Ovary (tissue), 9 donors: ENCODE results near the gene FAR2. TPM values are rescaled to one million over a fixed set of nuclear protein-coding genes. Genes with fewer than 3 reads are reported as not detected.

ENCODE experiments used
- DNase-seq, 5 donors: peaks; one replicate each; pipeline ENCODE4 v3.0.0-alpha.2; 2019 to 2020
- H3K27ac ChIP-seq, 2 donors: fragments of 200-600 bp; one replicate each; pipeline versions ENCODE4 v1.5.1 to v1.8.0; 2019 to 2022
- H3K27me3 ChIP-seq: fragments of 200-600 bp; one replicate; pipeline ENCODE4 v1.8.0; 2022
- H3K36me3 ChIP-seq: fragments of 200-600 bp; sonication (generic); one replicate; pipeline ENCODE4 v1.5.1; 2019
- H3K4me1 ChIP-seq: one replicate; pipeline ENCODE4 v1.8.1; 2013; ENCODE audit warnings: mild to moderate bottlenecking, moderate library complexity; ENCODE audit not compliant: insufficient read depth
- H3K4me3 ChIP-seq: fragments of 200-600 bp; sonication (generic); one replicate; pipeline ENCODE4 v1.5.1; 2017
- H3K9me3 ChIP-seq, 2 donors: fragments of 200-600 bp in 1 of 2; sonication (generic) in 1 of 2; one replicate each; pipeline versions ENCODE4 v1.5.1 to v1.8.1; 2013 to 2019; ENCODE audit warnings: mild to moderate bottlenecking in 1 of 2, moderate library complexity in 1 of 2
- EP300 ChIP-seq: sonication (generic); formaldehyde crosslinking; IDR thresholded peaks from one replicate; pipeline ENCODE4 v1.6.1; 2017; ENCODE audit warnings: antibody characterized with exemption
- POLR2A ChIP-seq: fragments of 450-650 bp; IDR thresholded peaks from one replicate; pipeline ENCODE4 v1.6.1; 2017; ENCODE audit warnings: antibody characterized with exemption, mild to moderate bottlenecking, moderate library complexity
- WGBS, 3 donors: extraction: QIAGEN DNeasy Blood & Tissue Kit in 1 of 3; methylation state at CpG; one replicate each; pipeline versions ENCODE4 v1.1.5 to v1.1.7; 2013 to 2017; 5-methylcytosine and 5-hydroxymethylcytosine counted together
- intact Hi-C, 4 donors: fragments of 100-400 bp; cut with DNase I; formaldehyde crosslinking; loops; one replicate each; pipeline versions ENCODE4 v1.11.0 to v1.15.1; 2022 to 2023
- polyA plus RNA-seq, 2 donors: library from polyadenylated mRNA; stranded (reverse); fragments of 200-250 nt in 1 of 2; fragments of 350-450 nt in 1 of 2; fragmentation: Illumina TruSeq in 1 of 2; extraction: RNeasy Lipid Tissue Mini Kit (QIAGEN cat#74804) in 1 of 2; gene quantifications; one replicate each; pipeline ENCODE4 v1.2.3, GENCODE V29; 2013 to 2014
- total RNA-seq, 7 donors: library from RNA; depleted of rRNA in 2 of 7; stranded (reverse); fragments of >200 nt in 2 of 7; fragmentation: NEBNext Ultra II Directional in 3 of 7; extraction: Animal tissue kit (Norgen Biotek cat#: 25700) in 3 of 7; gene quantifications; one replicate each; pipeline versions ENCODE4 v1.1.0 to v1.2.4, GENCODE V29; 2016 to 2023
- TF ChIP-seq, protein P1 (sequence below), 3 donors: fragments of 450-650 bp in 2 of 3; fragments of 200-600 bp in 1 of 3; IDR thresholded peaks; one replicate each; pipeline versions ENCODE4 v1.5.1 to v1.8.0; 2016 to 2022; ENCODE audit warnings: antibody characterized with exemption in 3 of 3, mild to moderate bottlenecking in 1 of 3
- donor health status: DM: no; HTN: no; CAD: no; lungs with moderate emphysema.
- donor health status: DM: no; HTN: no; CAD: no.
- donor health status: Bipolar disorder and iron deficiency.
- donor health status: DM: yes; HTN: yes; CAD: no.
- donor health status: DM: no; HTN: no; CAD: no.
- donor health status: DM: yes; HTN: yes; CAD: no.

The FAR2 gene
- total and polyA plus RNA-seq, 9 donors, result 0.41 to 5.3 (median 1.5) TPM

GRCh38 chr12:29149691-29150281 is 708 bp downstream of the FAR2 start:
- TF ChIP-seq EP300, result no peak
- TF ChIP-seq, protein P1, sequence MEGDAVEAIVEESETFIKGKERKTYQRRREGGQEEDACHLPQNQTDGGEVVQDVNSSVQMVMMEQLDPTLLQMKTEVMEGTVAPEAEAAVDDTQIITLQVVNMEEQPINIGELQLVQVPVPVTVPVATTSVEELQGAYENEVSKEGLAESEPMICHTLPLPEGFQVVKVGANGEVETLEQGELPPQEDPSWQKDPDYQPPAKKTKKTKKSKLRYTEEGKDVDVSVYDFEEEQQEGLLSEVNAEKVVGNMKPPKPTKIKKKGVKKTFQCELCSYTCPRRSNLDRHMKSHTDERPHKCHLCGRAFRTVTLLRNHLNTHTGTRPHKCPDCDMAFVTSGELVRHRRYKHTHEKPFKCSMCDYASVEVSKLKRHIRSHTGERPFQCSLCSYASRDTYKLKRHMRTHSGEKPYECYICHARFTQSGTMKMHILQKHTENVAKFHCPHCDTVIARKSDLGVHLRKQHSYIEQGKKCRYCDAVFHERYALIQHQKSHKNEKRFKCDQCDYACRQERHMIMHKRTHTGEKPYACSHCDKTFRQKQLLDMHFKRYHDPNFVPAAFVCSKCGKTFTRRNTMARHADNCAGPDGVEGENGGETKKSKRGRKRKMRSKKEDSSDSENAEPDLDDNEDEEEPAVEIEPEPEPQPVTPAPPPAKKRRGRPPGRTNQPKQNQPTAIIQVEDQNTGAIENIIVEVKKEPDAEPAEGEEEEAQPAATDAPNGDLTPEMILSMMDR (IDR thresholded peaks at IDR 0.05), result no peak
- TF ChIP-seq POLR2A, result no peak
- H3K27me3 ChIP-seq, result no peaks in the 10 kb centered on the region
- no peaks in the 10 kb centered on the region for H3K36me3 ChIP-seq
- peaks cover 3% of the 10 kb centered on the region for H3K4me1 ChIP-seq
- intact Hi-C loops, result no loop called here
- no peaks in the 10 kb centered on the region for H3K9me3 ChIP-seq
- H3K27ac ChIP-seq, result no peak overlapping the region
- 22 to 34% (median 26%) methylated on average over 31 to 34 of the region's 34 CpGs for WGBS, 3 donors
- no peak for DNase-seq
- peak overlapping the region; percentile 69 for H3K4me3 ChIP-seq

DNA sequence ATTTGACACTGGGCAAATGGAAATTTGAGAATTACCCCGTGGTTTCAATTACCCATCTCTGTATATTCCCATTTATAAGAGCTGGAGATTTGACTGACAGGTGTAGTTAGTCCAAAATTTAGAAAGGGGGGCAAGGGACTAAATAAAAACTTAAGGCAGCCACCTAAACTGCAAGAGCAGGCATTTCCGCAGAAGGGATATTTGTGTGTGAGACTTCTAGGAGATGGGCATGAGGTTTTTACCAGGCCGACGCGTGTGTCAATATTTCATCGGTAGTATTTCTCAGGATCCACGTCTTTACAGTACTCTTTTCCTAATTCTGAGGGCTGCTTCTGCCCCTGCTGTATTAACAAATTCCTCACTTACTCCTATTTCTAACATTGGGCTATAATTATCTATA is 1.4 kb downstream of the FAR2 start:
- Histone ChIP-seq H3K9me3 (no peaks in the 10 kb centered on the region), H3K27ac (no peak overlapping the region), H3K27me3 (no peaks in the 10 kb centered on the region), H3K4me1 (peaks cover 3% of the 10 kb centered on the region), H3K36me3 (no peaks in the 10 kb centered on the region), H3K4me3 (no peak overlapping the region)
- intact Hi-C loops, result no loop called here
- no peak for DNase-seq
- 93 to 95% (median 93%) methylated on average over 7 of the region's 7 CpGs for WGBS, 3 donors
- TF ChIP-seq, protein P1 (IDR thresholded peaks at IDR 0.05), result no peak
- TF ChIP-seq POLR2A (no peak), EP300 (no peak)

DNA sequence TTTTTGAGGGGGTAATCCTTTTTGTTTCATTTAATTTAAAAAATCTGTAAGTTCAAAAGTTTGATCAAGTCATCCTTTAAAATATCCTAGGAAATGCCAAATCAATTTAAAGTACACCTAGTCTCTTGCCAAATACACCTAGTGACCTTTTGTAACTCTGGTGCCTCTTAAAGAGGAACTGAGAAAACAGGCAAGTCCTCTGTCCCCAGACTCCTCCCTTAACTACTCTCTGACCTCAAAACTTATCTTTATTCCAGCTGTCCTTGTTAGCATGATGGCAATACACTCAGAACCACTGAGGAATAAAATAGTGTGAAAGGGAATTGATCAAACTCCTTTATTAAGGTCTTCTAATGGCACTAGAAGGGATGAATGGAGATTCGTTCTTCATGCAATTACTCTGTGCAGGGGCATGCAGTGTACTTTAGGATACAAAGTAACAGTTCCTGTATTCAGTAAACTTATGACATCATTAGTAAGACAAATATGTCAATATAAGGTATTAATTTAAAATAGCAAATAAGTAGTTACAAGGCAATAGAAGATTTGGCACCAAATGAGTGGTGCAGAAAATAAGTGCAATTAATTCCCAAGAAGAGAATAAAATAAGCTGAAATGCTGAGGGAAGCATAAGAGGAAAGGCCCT is 3.3 kb downstream of the FAR2 start:
- H3K9me3 ChIP-seq, result no peaks in the 10 kb centered on the region
- no peak for DNase-seq
- H3K4me3 ChIP-seq, result no peak overlapping the region
- peaks cover 3% of the 10 kb centered on the region for H3K4me1 ChIP-seq
- TF ChIP-seq, protein P1 (IDR thresholded peaks at IDR 0.05), result no peak
- TF ChIP-seq EP300 (no peak), POLR2A (no peak)
- no peaks in the 10 kb centered on the region for H3K36me3 ChIP-seq
- H3K27me3 ChIP-seq, result no peaks in the 10 kb centered on the region
- intact Hi-C loops, result no loop called here
- 65 to 80% (median 80%) methylated on average over 1 of the region's 1 CpG for whole genome bisulfite sequencing, 3 donors
- H3K27ac ChIP-seq, result no peak overlapping the region

DNA sequence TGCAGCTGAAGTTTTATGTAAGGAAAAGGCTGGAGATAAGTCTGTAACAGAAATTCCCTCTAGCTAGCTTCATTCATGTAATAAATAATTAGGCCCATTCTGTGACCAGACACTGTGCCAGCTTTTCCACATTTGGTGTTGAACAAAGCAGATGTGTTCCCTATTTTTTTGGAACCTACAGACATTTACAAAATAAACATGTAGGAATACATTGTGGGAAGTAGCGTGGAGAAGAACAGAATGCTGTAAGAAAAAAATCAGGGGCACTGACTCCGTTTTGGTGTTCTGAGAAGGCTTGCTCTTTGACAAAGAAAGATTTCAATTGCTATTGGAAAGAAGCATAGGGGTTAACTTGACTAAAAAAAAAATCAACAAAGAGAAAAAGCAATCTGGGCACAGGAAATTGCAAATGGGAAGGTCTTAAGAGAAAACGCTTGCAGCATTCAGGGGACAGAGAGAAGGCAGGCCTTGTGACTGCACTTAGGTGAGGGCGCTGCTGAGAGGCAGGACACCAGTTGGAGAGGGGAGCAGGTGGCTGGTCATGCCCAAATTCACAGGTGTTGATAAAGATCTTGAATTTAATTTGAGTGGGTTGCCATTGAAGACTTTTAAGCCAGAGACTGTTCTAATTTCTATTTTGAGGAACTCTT is 4.0 kb downstream of the FAR2 start:
- Histone ChIP-seq H3K4me3 (no peak overlapping the region), H3K4me1 (peaks cover 3% of the 10 kb centered on the region), H3K36me3 (no peaks in the 10 kb centered on the region), H3K9me3 (no peaks in the 10 kb centered on the region), H3K27ac (no peak overlapping the region), H3K27me3 (no peaks in the 10 kb centered on the region)
- TF ChIP-seq, protein P1 (IDR thresholded peaks at IDR 0.05), result no peak
- TF ChIP-seq POLR2A (no peak), EP300 (no peak)
- DNase-seq, result no peak
- intact Hi-C loops, result no loop called here
- WGBS, 3 donors, result 52 to 58% (median 55%) methylated on average over 4 of the region's 4 CpGs
